Natural killer cell treated with Interleukin-12 subunit alpha and Interleukin-12 subunit beta and Interleukin-15 and Interleukin-18, amount 100 ng/mL, for 72 hours (primary cell): ENCODE results near the gene H2BK1. TPM values are rescaled to one million over a fixed set of nuclear protein-coding genes. Genes with fewer than 3 reads are reported as not detected.

Source experiments
- ATAC-seq, 2 donors: fragments of 150-1000 bp; cut with Tn5 transposase in 1 of 2; sonication (Bioruptor Pico), chemical (Tn5 transposase) in 1 of 2; 2 replicates each; pipeline ENCODE4 v1.10.0; 2021
- DNase-seq: peaks from one replicate; pipeline ENCODE4 v3.0.0; 2022; ENCODE audit warnings: low spot score
- H3K27ac Mint-ChIP-seq, 2 donors: 1 replicate in 1 of 2; 2 replicates in 1 of 2; pipeline ENCODE4 v1.8.0; 2022; ENCODE audit warnings: mixed read lengths in 2 of 2, mild to moderate bottlenecking in 1 of 2, moderate library complexity in 1 of 2
- H3K27me3 Mint-ChIP-seq, 2 donors: 1 replicate in 1 of 2; 2 replicates in 1 of 2; pipeline ENCODE4 v1.8.0; 2022; ENCODE audit warnings: mixed read lengths in 2 of 2
- H3K36me3 Mint-ChIP-seq: one replicate; pipeline ENCODE4 v1.8.0; 2022; ENCODE audit warnings: mixed read lengths
- H3K4me1 Mint-ChIP-seq, 2 donors: 1 replicate in 1 of 2; 2 replicates in 1 of 2; pipeline ENCODE4 v1.8.0; 2022; ENCODE audit warnings: low read depth in 2 of 2, mixed read lengths in 2 of 2, mild to moderate bottlenecking in 1 of 2
- H3K4me3 Mint-ChIP-seq: one replicate; pipeline ENCODE4 v1.8.0; 2022; ENCODE audit warnings: mixed read lengths
- H3K9me3 Mint-ChIP-seq: 2 replicates; pipeline ENCODE4 v1.8.0; 2022; ENCODE audit warnings: mixed read lengths
- total RNA-seq, 2 donors: library from RNA; stranded (reverse); gene quantifications; one replicate each; pipeline ENCODE4 v1.2.3, GENCODE V29; 2022

Gene H2BK1
- total RNA-seq, 2 donors from 2014 or later, result not detected

DNA sequence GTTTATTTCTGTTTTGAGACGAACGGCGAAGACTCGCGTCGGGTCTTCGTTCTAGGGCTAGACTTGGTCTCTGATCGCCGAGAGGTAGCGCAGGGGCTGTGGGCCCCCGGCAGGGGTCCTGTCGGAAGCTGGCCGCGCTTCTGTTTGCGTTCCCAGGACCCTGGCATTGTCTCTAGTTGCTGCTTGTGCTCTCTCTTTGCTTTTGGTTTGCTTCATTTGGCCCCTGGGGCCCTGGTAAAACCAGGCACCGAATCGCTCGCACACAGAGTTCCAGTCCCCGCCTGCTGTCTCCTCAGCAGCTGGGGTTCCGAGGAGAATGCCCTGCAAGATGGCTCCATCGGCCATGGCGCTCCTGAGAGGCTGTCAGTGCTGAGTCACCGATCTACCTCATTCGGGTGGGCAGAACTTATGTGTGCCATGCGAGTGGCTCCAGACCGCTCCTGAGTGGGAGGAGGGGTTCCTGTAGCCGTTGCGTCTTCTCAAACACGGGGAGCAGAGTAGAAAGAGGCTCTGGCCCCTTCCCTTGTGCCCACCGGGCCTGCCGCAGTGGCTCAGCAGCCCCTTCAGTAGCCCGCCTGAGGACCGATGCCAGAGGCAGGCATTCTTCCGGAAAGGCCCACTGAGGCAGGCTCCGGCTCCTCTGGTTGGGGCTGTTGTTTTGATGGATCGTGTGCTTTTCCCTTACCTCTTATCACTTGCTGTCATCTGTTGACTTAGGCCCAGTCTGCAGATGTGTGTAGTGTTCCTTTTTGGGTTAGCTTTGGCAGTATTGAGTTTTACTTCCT, 22.8 kb upstream of the H2BK1 start:
- H3K9me3 Mint-ChIP-seq, result no peaks in the 10 kb centered on the region
- H3K27ac Mint-ChIP-seq, result peak overlapping the region; percentile 95 to 99
- peak; percentile 76 for DNase-seq
- ATAC-seq, result peak; percentile 79 to 83
- H3K36me3 Mint-ChIP-seq, result peaks cover 8% of the 10 kb centered on the region
- H3K4me3 Mint-ChIP-seq, result peak overlapping the region; percentile 98
- no peaks in the 10 kb centered on the region for H3K27me3 Mint-ChIP-seq
- H3K4me1 Mint-ChIP-seq, result peaks cover 33 to 35% of the 10 kb centered on the region in 2 donors

DNA sequence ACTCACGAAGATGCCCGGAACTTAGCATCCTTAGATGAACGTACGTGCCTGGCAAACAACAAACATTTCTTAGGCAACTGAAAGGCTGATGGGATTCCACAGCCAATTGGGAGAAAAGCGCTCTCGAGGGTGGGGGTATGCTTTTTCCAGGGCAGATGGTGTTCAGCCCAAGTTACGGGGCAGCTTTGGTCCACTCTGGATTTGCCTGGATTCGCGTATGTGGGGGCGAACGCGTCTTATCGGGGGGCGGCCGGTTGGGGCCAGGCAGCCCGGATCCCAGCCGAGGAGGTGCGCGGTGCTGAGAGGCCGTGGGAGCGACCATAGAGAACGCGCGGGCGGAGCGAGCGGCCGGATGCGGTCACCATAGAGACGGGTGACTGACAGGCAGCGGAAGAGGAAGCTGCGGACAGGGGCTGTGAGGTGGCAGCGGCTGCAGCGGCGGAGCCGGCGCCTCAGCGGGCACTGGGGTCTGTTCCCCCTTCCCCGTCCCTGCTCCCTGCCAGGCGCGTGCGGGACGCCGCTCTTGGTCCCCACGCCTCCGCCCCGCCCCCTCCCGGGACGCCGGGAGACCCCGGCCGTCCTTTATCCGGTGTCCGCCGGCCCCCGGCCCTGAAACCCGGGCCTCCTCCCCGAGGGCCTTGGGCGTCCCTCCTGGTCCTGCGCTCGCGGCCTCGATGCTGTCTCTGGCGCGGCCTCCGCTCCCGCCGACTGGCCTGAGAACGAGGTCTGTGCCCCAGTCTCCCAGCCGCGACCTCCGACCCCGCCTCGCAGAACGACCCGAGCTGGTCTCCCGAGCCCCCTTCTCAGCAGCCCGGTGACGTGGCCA, 22.0 kb upstream of the H2BK1 start, which contains the start of gene CHPF2:
Gene CHPF2 (plus strand): TSS at position 393 of the 826 bp plus-strand sequence. CDS start 1,529 bp downstream, outside the sequence.
- Mint-ChIP-seq H3K36me3 (peaks cover 8% of the 10 kb centered on the region), H3K27ac (peak within 1 kb of the TSS; percentile 95 to 99), H3K4me3 (peak within 1 kb of the TSS; percentile 98), H3K27me3 (no peaks in the 10 kb centered on the region), H3K4me1 (peaks cover 38 to 39% of the 10 kb centered on the region in 2 donors), H3K9me3 (no peaks in the 10 kb centered on the region)
- DNase-seq, result peak; percentile 97
- peak; percentile 97 to 98 for ATAC-seq

DNA sequence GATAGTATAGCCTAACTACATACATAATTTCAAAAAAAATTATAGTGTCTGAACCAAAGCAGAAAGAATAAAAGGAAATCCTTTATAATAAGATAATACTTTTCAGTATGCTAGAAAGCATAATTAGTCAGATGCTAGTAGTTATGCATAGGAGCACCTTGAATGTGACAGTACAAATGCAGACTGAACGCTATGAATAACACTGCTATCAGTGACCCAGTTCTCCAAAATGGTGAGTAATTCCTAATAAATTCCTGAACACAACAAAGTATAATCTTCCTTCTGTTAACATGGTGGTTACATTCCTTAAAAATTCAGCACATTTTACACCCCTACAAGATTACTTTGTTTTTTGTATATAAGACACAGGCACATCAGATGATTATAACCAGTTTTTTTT, 20.8 kb upstream of the H2BK1 start:
- H3K4me1 Mint-ChIP-seq, result peaks cover 43 to 47% of the 10 kb centered on the region in 2 donors
- no peak for DNase-seq
- H3K27me3 Mint-ChIP-seq, result no peaks in the 10 kb centered on the region
- no peak for ATAC-seq
- peaks cover 10% of the 10 kb centered on the region for H3K36me3 Mint-ChIP-seq
- H3K9me3 Mint-ChIP-seq, result no peaks in the 10 kb centered on the region
- peak overlapping the region in 1 of 2 donors; percentile 95 for H3K27ac Mint-ChIP-seq
- peak overlapping the region; percentile 98 for H3K4me3 Mint-ChIP-seq

DNA sequence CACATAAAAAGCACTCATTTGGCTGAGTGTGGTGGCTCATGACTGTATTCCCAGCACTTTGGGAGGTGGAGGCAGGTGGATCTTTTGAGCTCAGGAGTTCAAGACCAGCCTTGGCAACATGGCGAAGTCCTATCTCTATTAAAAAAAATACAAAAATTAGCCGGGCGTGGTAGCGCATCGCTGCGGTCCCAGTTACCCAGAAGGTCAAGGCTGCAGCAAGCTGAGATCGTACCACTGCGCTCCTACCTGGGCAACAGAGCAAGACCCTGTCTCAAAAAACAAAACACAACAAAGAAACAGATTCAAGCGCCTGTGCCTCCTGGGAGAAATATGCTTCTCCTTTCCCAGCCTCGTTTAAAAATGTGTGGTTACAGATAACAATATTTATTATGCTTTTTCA, 19.0 kb upstream of the H2BK1 start:
- Mint-ChIP-seq H3K36me3 (peaks cover 23% of the 10 kb centered on the region), H3K27me3 (no peaks in the 10 kb centered on the region), H3K27ac (no peak overlapping the region), H3K4me3 (no peak overlapping the region), H3K4me1 (peaks cover 56 to 58% of the 10 kb centered on the region in 2 donors), H3K9me3 (no peaks in the 10 kb centered on the region)
- ATAC-seq, result no peak
- DNase-seq, result peak; percentile 23

DNA sequence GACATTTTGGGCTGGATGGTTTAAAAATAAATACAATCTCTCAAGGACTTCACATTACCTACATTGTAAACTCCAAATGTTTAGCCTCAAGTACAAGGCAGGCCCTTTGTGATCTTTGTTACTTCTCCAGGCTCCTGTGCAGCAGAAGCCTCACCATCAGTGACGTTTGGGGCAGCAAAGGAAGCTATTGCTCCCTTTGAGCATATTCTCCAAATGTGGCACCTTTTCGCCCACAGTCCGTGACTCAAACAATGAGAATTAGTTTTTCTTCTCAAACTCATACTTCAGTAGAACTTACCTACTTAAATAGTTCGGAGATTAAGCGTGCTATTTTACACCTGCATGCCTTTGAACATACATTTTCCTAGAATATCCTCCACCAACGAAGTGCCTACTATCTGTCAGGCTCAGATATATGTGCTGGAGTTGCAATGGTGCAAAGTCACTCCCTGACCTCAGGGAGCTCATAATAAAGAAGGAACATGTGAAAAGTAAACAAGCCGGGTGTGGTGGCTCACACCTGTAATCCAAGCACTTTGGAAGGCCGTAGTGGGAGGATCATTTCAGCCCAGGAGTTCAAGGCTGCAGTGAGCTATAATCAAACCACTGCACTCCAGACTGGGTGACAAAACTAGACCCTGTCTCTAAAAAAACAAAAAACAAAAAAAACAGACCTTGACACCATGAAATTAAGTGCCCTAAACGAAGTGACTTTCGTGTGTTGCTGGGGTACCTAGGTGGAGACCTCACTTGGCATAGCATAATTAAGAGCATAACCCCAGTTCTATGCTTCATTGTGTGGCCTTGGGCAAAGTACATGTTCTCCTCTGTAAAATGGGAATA, 18.0 kb upstream of the H2BK1 start:
- Mint-ChIP-seq H3K27me3 (no peaks in the 10 kb centered on the region), H3K27ac (peak overlapping the region; percentile 93), H3K4me1 (peaks cover 50 to 51% of the 10 kb centered on the region in 2 donors), H3K36me3 (peaks cover 28% of the 10 kb centered on the region), H3K4me3 (peak overlapping the region; percentile 99), H3K9me3 (no peaks in the 10 kb centered on the region)
- DNase-seq (no peak), ATAC-seq (no peak)

DNA sequence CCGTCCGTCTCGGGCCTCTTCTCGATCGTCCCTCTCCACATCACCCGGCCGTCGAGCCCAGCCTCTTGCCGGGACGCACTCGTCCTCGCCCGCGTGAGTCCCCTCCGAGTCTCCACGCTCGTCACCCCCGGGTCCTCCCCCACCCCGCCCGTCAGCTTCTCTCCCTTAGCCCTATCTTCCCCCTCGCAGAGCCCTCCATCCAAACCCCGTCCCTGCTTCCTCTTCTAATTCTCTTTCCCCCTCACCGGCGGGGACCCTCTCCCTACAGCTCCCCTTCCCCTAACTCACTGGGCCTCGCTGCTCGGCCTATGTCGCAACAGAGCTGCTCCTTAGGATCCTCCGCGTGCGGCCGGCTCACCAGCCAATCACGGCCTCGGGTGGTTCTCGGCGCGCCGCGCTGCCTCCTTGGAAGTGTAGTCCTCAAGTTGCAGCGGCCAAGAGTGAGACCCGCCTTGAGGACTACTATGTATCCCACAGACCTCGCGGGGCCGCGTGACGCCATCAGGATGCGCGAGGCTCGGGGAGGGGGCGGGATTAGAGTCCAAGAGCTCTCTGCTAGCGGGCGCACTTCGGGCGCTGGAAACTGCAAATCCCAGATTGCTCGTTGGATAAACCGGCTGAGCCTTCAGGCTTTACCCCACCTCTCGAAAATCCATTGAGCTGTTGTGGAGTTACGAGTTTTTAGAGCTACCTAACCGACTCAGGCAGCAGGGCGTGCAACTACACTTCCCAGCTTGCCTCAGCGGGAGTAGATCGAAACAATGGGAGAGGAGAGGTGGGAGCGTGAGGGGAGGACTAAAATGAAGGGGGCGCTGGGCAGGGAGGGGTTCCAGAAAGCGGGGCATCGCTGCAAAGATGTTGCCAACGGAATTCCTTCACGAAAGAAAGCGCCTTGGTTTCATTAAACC, 16.8 kb upstream of the H2BK1 start, which contains the start of gene ABCF2:
Gene ABCF2 (minus strand): TSS at position 331 of the 908 bp plus-strand sequence. CDS start 747 bp downstream, outside the sequence.
- H3K27me3 Mint-ChIP-seq, result no peaks in the 10 kb centered on the region
- peaks cover 45 to 47% of the 10 kb centered on the region in 2 donors for H3K4me1 Mint-ChIP-seq
- peak within 1 kb of the TSS; percentile 99 for H3K4me3 Mint-ChIP-seq
- no peaks in the 10 kb centered on the region for H3K9me3 Mint-ChIP-seq
- peak within 1 kb of the TSS; percentile 93 for H3K27ac Mint-ChIP-seq
- ATAC-seq (peak; percentile 100), DNase-seq (peak; percentile 97)
- peaks cover 30% of the 10 kb centered on the region for H3K36me3 Mint-ChIP-seq

DNA sequence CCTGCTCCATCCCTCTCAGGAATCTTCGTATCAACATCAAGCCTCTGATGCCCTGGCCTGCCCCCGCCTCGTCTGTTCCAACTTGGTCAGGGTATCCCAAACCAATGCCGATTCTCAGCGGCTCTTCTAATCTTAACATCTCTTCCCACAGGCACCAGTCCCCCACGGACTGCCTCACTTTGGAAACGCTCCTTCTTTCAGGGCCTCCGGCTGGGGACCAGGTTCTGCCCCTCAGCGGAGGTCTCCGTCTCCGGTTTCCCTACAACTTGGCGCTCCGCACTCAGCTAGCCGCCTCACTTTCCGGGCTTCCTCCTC, 16.2 kb upstream of the H2BK1 start:
- peaks cover 39 to 41% of the 10 kb centered on the region in 2 donors for H3K4me1 Mint-ChIP-seq
- peak in 1 of 2 donors; percentile 0 for ATAC-seq
- peak overlapping the region; percentile 99 for H3K4me3 Mint-ChIP-seq
- peak overlapping the region; percentile 93 for H3K27ac Mint-ChIP-seq
- no peaks in the 10 kb centered on the region for H3K9me3 Mint-ChIP-seq
- H3K36me3 Mint-ChIP-seq, result peaks cover 30% of the 10 kb centered on the region
- DNase-seq, result no peak
- no peaks in the 10 kb centered on the region for H3K27me3 Mint-ChIP-seq

DNA sequence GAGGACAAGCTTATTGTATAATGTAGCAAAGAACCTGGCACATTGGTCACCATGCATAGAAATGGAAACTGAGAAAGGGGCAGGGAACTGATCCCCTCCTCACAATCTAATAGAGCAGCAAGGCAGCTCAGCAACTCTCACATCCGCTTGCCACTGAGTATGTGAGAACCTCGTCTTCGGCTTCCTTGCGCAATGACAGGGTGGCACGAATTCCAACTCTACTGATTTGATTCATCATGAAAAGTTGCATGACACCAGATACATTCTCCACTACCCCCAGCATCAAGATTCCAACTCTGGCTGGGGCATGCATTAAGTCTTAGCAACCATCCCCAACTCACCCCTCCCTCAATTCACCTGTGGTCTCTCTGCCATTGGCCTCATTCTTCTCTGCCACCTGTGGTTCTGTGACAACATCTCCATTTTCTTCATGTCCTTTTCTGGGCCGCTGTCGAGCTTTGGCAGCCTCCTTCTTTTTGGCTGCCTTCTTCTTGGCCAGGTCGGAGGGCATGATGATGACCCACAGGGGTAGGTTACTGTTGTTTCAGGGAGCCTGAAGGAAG, 15.7 kb upstream of the H2BK1 start:
- H3K4me1 Mint-ChIP-seq, result peaks cover 38 to 40% of the 10 kb centered on the region in 2 donors
- DNase-seq, result no peak
- ATAC-seq, result no peak

DNA sequence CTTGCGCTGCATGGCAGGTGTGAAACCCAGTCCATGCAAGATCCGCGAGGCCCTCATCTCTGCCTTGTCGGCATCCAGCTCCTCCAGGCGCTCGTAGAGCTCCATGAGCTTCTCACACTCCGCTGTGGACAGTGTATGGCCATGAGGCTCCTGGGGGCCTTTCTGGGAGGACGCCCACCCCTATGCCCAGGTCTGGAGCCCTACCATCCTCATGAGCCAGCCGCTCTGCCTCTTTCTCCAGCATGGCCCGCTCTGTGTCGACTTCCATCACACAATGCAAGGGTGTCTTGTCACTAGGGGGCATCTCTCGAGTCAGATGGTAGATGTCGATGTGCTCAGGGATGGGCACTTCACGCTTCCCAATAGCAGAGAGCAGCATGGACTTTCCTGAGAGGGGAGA, 13.4 kb upstream of the H2BK1 start:
- H3K27me3 Mint-ChIP-seq, result no peaks in the 10 kb centered on the region
- H3K27ac Mint-ChIP-seq, result no peak overlapping the region
- DNase-seq, result no peak
- ATAC-seq, result no peak
- H3K4me3 Mint-ChIP-seq, result no peak overlapping the region
- peaks cover 38 to 40% of the 10 kb centered on the region in 2 donors for H3K4me1 Mint-ChIP-seq
- H3K36me3 Mint-ChIP-seq, result peaks cover 37% of the 10 kb centered on the region
- H3K9me3 Mint-ChIP-seq, result no peaks in the 10 kb centered on the region

More for the DNA sequence above, 15.7 kb upstream of the H2BK1 start:
- Mint-ChIP-seq H3K36me3 (peaks cover 30% of the 10 kb centered on the region), H3K27ac (peak overlapping the region; percentile 93), H3K9me3 (no peaks in the 10 kb centered on the region), H3K27me3 (no peaks in the 10 kb centered on the region), H3K4me3 (peak overlapping the region; percentile 99)

DNA sequence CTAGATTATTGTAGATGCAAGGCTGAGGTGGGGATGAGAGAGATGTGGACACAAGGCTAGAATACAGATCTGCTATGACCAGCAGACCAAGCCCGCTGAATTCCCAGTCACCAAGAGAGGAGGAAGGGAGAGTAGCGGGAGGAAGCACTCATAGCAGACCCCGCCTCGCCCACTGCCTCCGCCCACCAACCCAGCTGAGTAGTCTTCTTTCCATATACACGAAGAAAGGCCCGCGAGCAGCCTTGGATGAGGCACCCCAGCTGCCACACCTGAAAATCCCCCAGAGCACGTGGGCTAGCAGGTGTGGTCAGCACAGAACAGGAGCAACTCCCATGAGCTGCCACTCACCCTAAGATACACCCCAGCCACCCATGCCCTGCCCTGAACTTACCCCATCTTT, 7.9 kb upstream of the H2BK1 start:
- Mint-ChIP-seq H3K4me1 (no peaks in the 10 kb centered on the region), H3K9me3 (no peaks in the 10 kb centered on the region), H3K27ac (no peak overlapping the region), H3K4me3 (no peak overlapping the region), H3K36me3 (peaks cover 38% of the 10 kb centered on the region), H3K27me3 (no peaks in the 10 kb centered on the region)
- ATAC-seq (peak in 1 of 2 donors; percentile 27), DNase-seq (no peak)

DNA sequence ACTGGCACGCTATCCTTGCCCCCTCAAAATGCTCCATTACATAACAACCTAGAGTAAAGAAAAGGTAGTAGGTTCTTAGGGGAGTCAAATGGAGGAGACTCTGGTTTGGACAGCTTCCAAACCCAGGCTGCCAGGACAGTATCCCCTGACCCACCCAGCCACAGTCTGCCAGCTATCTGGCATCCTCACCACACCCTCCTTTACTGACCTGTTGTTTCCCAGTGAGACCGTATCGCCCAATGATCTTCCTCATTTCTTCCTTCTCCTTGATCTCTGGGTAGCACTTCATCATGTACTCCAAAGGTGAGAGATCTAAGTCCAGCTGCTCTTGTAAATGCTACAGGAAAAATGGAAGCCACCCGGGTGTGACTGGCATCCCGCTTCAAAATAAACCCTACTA, 5.1 kb upstream of the H2BK1 start:
- no peaks in the 10 kb centered on the region for H3K4me1 Mint-ChIP-seq
- H3K27me3 Mint-ChIP-seq, result no peaks in the 10 kb centered on the region
- H3K4me3 Mint-ChIP-seq, result no peak overlapping the region
- peaks cover 33% of the 10 kb centered on the region for H3K36me3 Mint-ChIP-seq
- no peak overlapping the region for H3K27ac Mint-ChIP-seq
- no peaks in the 10 kb centered on the region for H3K9me3 Mint-ChIP-seq
- ATAC-seq, result no peak
- no peak for DNase-seq

DNA sequence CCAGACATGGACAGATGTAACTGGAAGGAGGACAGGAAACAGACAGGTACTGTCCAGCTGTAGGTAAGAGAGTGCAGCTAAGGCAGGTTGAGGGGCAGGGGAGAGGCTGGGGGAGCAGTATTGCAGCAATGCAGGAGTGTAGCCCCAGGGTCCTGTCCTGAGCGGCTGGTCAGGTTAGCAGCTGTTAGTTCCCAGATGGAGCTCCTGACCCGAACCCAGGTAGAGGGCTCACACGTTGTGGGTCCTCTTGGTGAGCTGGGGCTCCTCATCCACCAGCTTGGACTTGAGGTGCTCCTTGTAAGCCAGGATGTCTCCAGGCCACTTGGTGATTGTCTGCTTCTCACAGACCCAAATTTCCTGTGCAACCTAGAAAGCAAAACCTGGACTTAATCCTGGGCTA, 3.5 kb upstream of the H2BK1 start:
- H3K4me1 Mint-ChIP-seq, result no peaks in the 10 kb centered on the region
- H3K27ac Mint-ChIP-seq, result no peak overlapping the region
- no peaks in the 10 kb centered on the region for H3K9me3 Mint-ChIP-seq
- ATAC-seq (no peak), DNase-seq (no peak)
- H3K4me3 Mint-ChIP-seq, result no peak overlapping the region
- H3K27me3 Mint-ChIP-seq, result no peaks in the 10 kb centered on the region
- H3K36me3 Mint-ChIP-seq, result peaks cover 28% of the 10 kb centered on the region
